ENCODE results near the gene SLC18B1. TPM values are rescaled to one million over a fixed set of nuclear protein-coding genes. Genes with fewer than 3 reads are reported as not detected.

Gene SLC18B1
- total and polyA plus RNA-seq, 10 of the 15 experiments (the other 5 are each of a cell fraction or from before 2014, with no cell fraction given): 3.5 to 11.8 (median 7.1) TPM

GRCh38 chr6:132795461-132795860 lies 3.0 kb downstream of the SLC18B1 start (continued):
- no peak for TF ChIP-seq EP300 (IDR thresholded peaks at IDR 0.05; ENCODE audit: borderline replicate concordance in 1 of 2, control insufficient read depth in 1 of 2, low read depth in 2 of 2, low read length in 2 of 2)

DNA sequence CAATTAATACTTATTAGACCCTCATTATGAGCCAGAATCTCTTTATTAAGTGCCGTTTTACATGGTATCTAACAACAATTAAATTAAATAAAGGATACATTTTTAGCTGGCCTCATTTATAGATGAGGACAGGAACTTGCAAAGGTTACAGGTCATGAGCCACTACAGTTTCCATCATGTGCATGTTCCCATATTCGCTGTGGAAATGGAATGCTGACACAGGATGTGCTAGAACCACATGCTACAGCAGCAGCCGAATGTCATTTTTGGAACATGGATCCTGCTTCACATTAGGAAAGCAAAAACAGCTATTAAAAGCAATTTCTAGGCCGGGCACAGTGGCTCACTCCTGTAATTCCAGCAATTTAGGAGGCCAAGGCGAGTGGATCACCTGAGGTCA lies 5.9 kb downstream of the SLC18B1 start:
- no peak for FAIRE-seq
- Histone ChIP-seq H3K4me1 (ENCODE audit: control insufficient read depth, insufficient read depth, low read length) (no peaks in the 10 kb centered on the region; the same call in 1 of the 2 replicates), H3K36me3 (ENCODE audit: control insufficient read depth in 2 of 2, insufficient read depth in 2 of 2, low read length in 1 of 2) (no peaks in the 10 kb centered on the region; a peak in 1 of 4 replicates), H3K9me3 (replicated peaks; ENCODE audit: control insufficient read depth, insufficient read depth, low read length) (no peaks in the 10 kb centered on the region), H3K27me3 (replicated peaks in 1 of 2; ENCODE audit: control insufficient read depth in 2 of 2, insufficient read depth in 2 of 2, low read length in 1 of 2) (no peaks in the 10 kb centered on the region), H3K79me2 (ENCODE audit: control insufficient read depth, insufficient read depth, low read length) (no peaks in the 10 kb centered on the region), H3K27ac (ENCODE audit: control insufficient read depth, insufficient read depth) (no peak overlapping the region), H4K20me1 (ENCODE audit: control insufficient read depth, insufficient read depth) (no peaks in the 10 kb centered on the region), H2AFZ (ENCODE audit: control insufficient read depth, low read depth, low read length) (no peak overlapping the region), H3K9ac (ENCODE audit: control insufficient read depth, insufficient read depth, low read length) (no peak overlapping the region), H3K4me2 (ENCODE audit: control insufficient read depth, insufficient read depth) (no peak overlapping the region), H3K4me3 (no peak overlapping the region)
- ChIA-PET CTCF (interaction anchor here (0.9 to 1.4 kb wide), 3 partner anchors 9 to 122 kb away, joined by 3 to 7 read pairs (median 3); no protein-coding TSS in a partner anchor), SMC1A (ENCODE audit: uncharacterized antibody, unreplicated experiment) (interaction anchor here (0.6 to 1.1 kb wide), 4 partner anchors 9 to 492 kb away, joined by 3 to 4 read pairs (median 3); no protein-coding TSS in a partner anchor), RAD21 (ENCODE audit: unreplicated experiment) (no interaction called here), POLR2A (no interaction called here)
- WGBS (ENCODE audit: insufficient coverage, insufficient replicate concordance, low lambda C conversion rate, missing lambda C conversion rate): 81% methylated on average over 5 of the region's 5 CpGs
- BruUV-seq (replicated peaks): no TSS peak
- no peak for TF ChIP-seq SREBF2 (IDR thresholded peaks at IDR 0.05; ENCODE audit: low read length)
- no peak for TF ChIP-seq RAD21 (IDR thresholded peaks at IDR 0.05; ENCODE audit: insufficient read depth, low read depth, low read length)
- TF ChIP-seq WRNIP1 (IDR thresholded peaks at IDR 0.05; ENCODE audit: borderline replicate concordance, low read depth, low read length): no peak
- TF ChIP-seq CBX3 (IDR thresholded peaks at IDR 0.05; ENCODE audit: borderline replicate concordance, low read depth): no peak
- no peak for TF ChIP-seq GATAD2B (conservative IDR thresholded peaks at IDR 0.05; ENCODE audit: low read depth)
- TF ChIP-seq SIN3A (IDR thresholded peaks at IDR 0.05; ENCODE audit: low read depth, low read length): no peak
- no peak for TF ChIP-seq BHLHE40 (IDR thresholded peaks at IDR 0.05; ENCODE audit: borderline replicate concordance in 1 of 2, low read depth in 2 of 2, low read length in 1 of 2)
- TF ChIP-seq ZSCAN29 (IDR thresholded peaks at IDR 0.05): no peak
- no peak for TF ChIP-seq POLR2AphosphoS2 (IDR thresholded peaks at IDR 0.05; ENCODE audit: low read depth, low read length)
- no peak for TF ChIP-seq SIX5 (IDR thresholded peaks at IDR 0.05; ENCODE audit: low read depth, low read length, severe bottlenecking)
- no peak for TF ChIP-seq CBFB (IDR thresholded peaks at IDR 0.05; ENCODE audit: low read depth)
- TF ChIP-seq JUND (IDR thresholded peaks at IDR 0.05; ENCODE audit: low read depth, low read length): no peak
- no peak for TF ChIP-seq BCL3 (IDR thresholded peaks at IDR 0.05; ENCODE audit: borderline replicate concordance, insufficient read depth, low read depth, low read length, poor library complexity, severe bottlenecking)
- intact Hi-C loops (cut with micrococcal nuclease; ENCODE audit: unreplicated experiment) (loop anchor here (10.0 kb wide), 2 partner anchors 258 to 498 kb away; partner anchors contain the start of gene TAAR9), in situ Hi-C loops (cut with MboI) (loop anchor here (10.0 kb wide), 1 partner anchor 268 kb away; no protein-coding TSS in a partner anchor)
- ATAC-seq: no peak
- no peak for DNase-seq (ENCODE audit: low read depth, low spot score)

All from GM12878 (cell line).